Measurements from ENCODE around the gene C2orf80.
"Not testable (repeated sequence)": the region's sequence is repeated elsewhere in the genome, so short reads cannot be mapped to it uniquely, and the experiment has no call there.

C2orf80 gene

GRCh38 chr2:208189810-208190503 lies at the start of gene C2orf80:
Gene C2orf80 (minus strand): TSS chr2:208190030. CDS start chr2:208186986, 3,044 bp downstream.
- DNase-seq (ENCODE audit: low read depth in 3 of 3) = no peak

GRCh38 chr2:208235860-208236259 lies 46.0 kb upstream of the C2orf80 start:
- DNase-seq (ENCODE audit: low read depth in 3 of 3) = no peak

- no peak for DNase-seq (ENCODE audit: low read depth in 3 of 3)
Measured at GRCh38 chr2:208234786-208235185, 45.0 kb upstream of the C2orf80 start.

GRCh38 chr2:208228476-208228875 lies 38.6 kb upstream of the C2orf80 start:
- DNase-seq (ENCODE audit: low read depth in 3 of 3) = no peak

GRCh38 chr2:208227581-208228232 lies 37.9 kb upstream of the C2orf80 start:
- no peak for DNase-seq (ENCODE audit: low read depth in 3 of 3)

- DNase-seq (ENCODE audit: low read depth in 3 of 3) = no peak
Measured at GRCh38 chr2:208224802-208225201, 35.0 kb upstream of the C2orf80 start.

GRCh38 chr2:208222351-208222750 lies 32.5 kb upstream of the C2orf80 start:
- no peak for DNase-seq (ENCODE audit: low read depth in 3 of 3)

GRCh38 chr2:208221873-208222272 lies 32.0 kb upstream of the C2orf80 start:
- DNase-seq (ENCODE audit: low read depth in 3 of 3) = not testable (repeated sequence)

GRCh38 chr2:208210688-208211451 lies 21.0 kb upstream of the C2orf80 start:
- DNase-seq (ENCODE audit: low read depth in 3 of 3) = no peak

GRCh38 chr2:208208335-208209085 lies 18.7 kb upstream of the C2orf80 start:
- no peak for DNase-seq (ENCODE audit: low read depth in 3 of 3)

GRCh38 chr2:208207769-208208168 lies 17.9 kb upstream of the C2orf80 start:
- no peak for DNase-seq (ENCODE audit: low read depth in 3 of 3)

GRCh38 chr2:208204166-208204565 lies 14.3 kb upstream of the C2orf80 start:
- DNase-seq (ENCODE audit: low read depth in 3 of 3) = no peak

GRCh38 chr2:208195531-208195930 lies 5.7 kb upstream of the C2orf80 start:
- no peak for DNase-seq (ENCODE audit: low read depth in 3 of 3)

GRCh38 chr2:208192611-208193236 lies 2.9 kb upstream of the C2orf80 start:
- DNase-seq (ENCODE audit: low read depth in 3 of 3) = no peak

- DNase-seq (ENCODE audit: low read depth in 3 of 3) = no peak
Measured at GRCh38 chr2:208189069-208189809, 591 bp downstream of the C2orf80 start.

GRCh38 chr2:208186893-208187292 lies 2.9 kb downstream of the C2orf80 start:
- no peak for DNase-seq (ENCODE audit: low read depth in 3 of 3)

GRCh38 chr2:208186465-208186864 lies 3.4 kb downstream of the C2orf80 start:
- DNase-seq (ENCODE audit: low read depth in 3 of 3) = no peak

GRCh38 chr2:208183972-208184705 lies 5.7 kb downstream of the C2orf80 start:
- no peak for DNase-seq (ENCODE audit: low read depth in 3 of 3)

GRCh38 chr2:208183526-208183925 lies 6.3 kb downstream of the C2orf80 start:
- no peak for DNase-seq (ENCODE audit: low read depth in 3 of 3)

GRCh38 chr2:208182835-208183234 lies 7.0 kb downstream of the C2orf80 start:
- no peak for DNase-seq (ENCODE audit: low read depth in 3 of 3)
